IMR-90 (cell line): ENCODE results near the gene TSHZ1. TPM values are rescaled to one million over a fixed set of nuclear protein-coding genes. Genes with fewer than 3 reads are reported as not detected.

ENCODE experiments used
- ATAC-seq: fragments of 200-7000 bp; cut with Tn5 transposase; 2 replicates; pipeline ENCODE4 v1.9.1; 2020; ENCODE audit warnings: low read depth, mild to moderate bottlenecking, moderate library complexity
- BruUV-seq: library from RNA; stranded (reverse); fragments of 400-500 nt; replicated peaks from 2 replicates; lab custom pipeline; 2021; lab: Mats Ljungman, UMichigan
- CTCF ChIA-PET: fragments of 300-600 bp; formaldehyde crosslinking; extraction: SDS; loops from one replicate; lab custom pipeline; 2021; ENCODE audit warnings: antibody characterized with exemption; lab: Yijun Ruan, JAX
- POLR2A ChIA-PET: fragments of 300-600 bp; sonication (Branson Sonifier 250); formaldehyde crosslinking; loops from one replicate; lab custom pipeline; 2022; ENCODE audit warnings: antibody characterized with exemption; ENCODE audit not compliant: unreplicated experiment; lab: Charles Lee
- DNase-seq: peaks from one replicate; pipeline ENCODE4 v3.0.0; 2013
- H2AFZ ChIP-seq: replicated peaks from 2 replicates; pipeline ENCODE3; 2013; ENCODE audit warnings: low read length, mild to moderate bottlenecking; ENCODE audit not compliant: poor library complexity
- H2AK5ac ChIP-seq: 2 replicates; pipeline ENCODE4 v1.6.1; 2013; ENCODE audit warnings: low read depth, low read length, inconsistent platforms
- H2AK9ac ChIP-seq: replicated peaks from 2 replicates; pipeline ENCODE3; 2013; ENCODE audit warnings: mild to moderate bottlenecking, low read depth, low read length, moderate library complexity; ENCODE audit not compliant: poor library complexity
- H2BK120ac ChIP-seq: 2 replicates; pipeline ENCODE4 v1.6.1; 2013; ENCODE audit warnings: low read depth, low read length, inconsistent platforms
- H2BK15ac ChIP-seq: 3 replicates; pipeline ENCODE4 v1.6.1; 2013; ENCODE audit warnings: low read depth, low read length, inconsistent platforms
- H2BK20ac ChIP-seq: 2 replicates; pipeline ENCODE4 v1.6.1; 2013; ENCODE audit warnings: low read depth, mild to moderate bottlenecking, inconsistent platforms, low read length, moderate library complexity
- H2BK5ac ChIP-seq: 2 replicates; pipeline ENCODE4 v1.6.1; 2013; ENCODE audit warnings: mild to moderate bottlenecking, low read depth, low read length, inconsistent platforms; ENCODE audit not compliant: poor library complexity, severe bottlenecking
- H3K14ac ChIP-seq: replicated peaks from 2 replicates; pipeline ENCODE4 v1.6.1; 2013; ENCODE audit warnings: low read depth, low read length, inconsistent platforms
- H3K18ac ChIP-seq: 2 replicates; pipeline ENCODE4 v1.6.1; 2013; ENCODE audit warnings: low read depth, low read length, control low read depth
- H3K23ac ChIP-seq: 2 replicates; pipeline ENCODE4 v1.6.1; 2013; ENCODE audit warnings: low read depth, low read length, inconsistent platforms
- H3K27ac ChIP-seq: 2 replicates; pipeline ENCODE4 v1.5.1; 2013; ENCODE audit warnings: mild to moderate bottlenecking, control low read depth, low read length; ENCODE audit not compliant: insufficient read depth
- H3K27me3 ChIP-seq: 2 replicates; pipeline ENCODE4 v1.6.1; 2013; ENCODE audit warnings: low read length; ENCODE audit not compliant: control insufficient read depth, insufficient read depth
- H3K36me3 ChIP-seq: 2 replicates; pipeline ENCODE4 v1.6.1; 2013; ENCODE audit warnings: low read length, mixed read lengths; ENCODE audit not compliant: control insufficient read depth, insufficient read depth
- H3K4ac ChIP-seq: 2 replicates; pipeline ENCODE4 v1.6.1; 2013; ENCODE audit warnings: low read depth, low read length, inconsistent platforms
- H3K4me1 ChIP-seq: 2 replicates; pipeline ENCODE4 v1.6.1; 2013; ENCODE audit warnings: low read length, mixed read lengths; ENCODE audit not compliant: control insufficient read depth, insufficient read depth
- H3K4me2 ChIP-seq: 2 replicates; pipeline ENCODE4 v1.6.1; 2013; ENCODE audit warnings: low read depth, mild to moderate bottlenecking, control low read depth, low read length, moderate library complexity
- H3K4me3 ChIP-seq: 2 replicates; pipeline ENCODE4 v1.5.1; 2013; ENCODE audit warnings: low read depth, mild to moderate bottlenecking, control low read depth, low read length, moderate library complexity; ENCODE audit not compliant: insufficient read depth
- H3K56ac ChIP-seq: 2 replicates; pipeline ENCODE4 v1.6.1; 2013; ENCODE audit warnings: low read length, inconsistent platforms; ENCODE audit not compliant: insufficient read depth; ENCODE audit errors: extremely low read depth
- H3K79me1 ChIP-seq, 2 experiments: 2 replicates each; pipeline ENCODE4 v1.6.1; 2013; ENCODE audit warnings: low read length in 2 of 2, inconsistent platforms in 1 of 2, low read depth in 1 of 2
- H3K9ac ChIP-seq: 2 replicates; pipeline ENCODE4 v1.6.1; 2013; ENCODE audit warnings: low read depth, low read length, control low read depth
- H3K9me1 ChIP-seq: 2 replicates; pipeline ENCODE4 v1.6.1; 2013; ENCODE audit warnings: low read length, inconsistent platforms; ENCODE audit not compliant: insufficient read depth
- H3K9me3 ChIP-seq: 2 replicates; pipeline ENCODE4 v1.6.1; 2013; ENCODE audit warnings: low read length; ENCODE audit not compliant: control insufficient read depth, insufficient read depth
- H4K20me1 ChIP-seq: 2 replicates; pipeline ENCODE4 v1.6.1; 2013; ENCODE audit warnings: low read length, inconsistent platforms; ENCODE audit not compliant: insufficient read depth
- H4K5ac ChIP-seq: 2 replicates; pipeline ENCODE4 v1.6.1; 2013; ENCODE audit warnings: mild to moderate bottlenecking, low read depth, low read length, control low read depth
- H4K8ac ChIP-seq, 2 experiments: 2 replicates each; pipeline ENCODE4 v1.6.1; 2013; ENCODE audit warnings: low read depth in 2 of 2, low read length in 2 of 2, control low read depth in 1 of 2, inconsistent platforms in 1 of 2
- H4K91ac ChIP-seq: 2 replicates; pipeline ENCODE4 v1.6.1; 2013; ENCODE audit warnings: low read depth, low read length, inconsistent platforms; ENCODE audit not compliant: insufficient read depth
- BHLHE40 ChIP-seq: fragments of 150-350 bp; IDR thresholded peaks from 2 replicates; pipeline ENCODE4 v1.6.1; 2016; ENCODE audit warnings: mild to moderate bottlenecking, low read depth, low read length
- CEBPB ChIP-seq: IDR thresholded peaks from 2 replicates; pipeline ENCODE4 v1.6.1; 2012; ENCODE audit warnings: low read depth, low read length, improper control_type of control experiment
- CHD1 ChIP-seq: IDR thresholded peaks from 2 replicates; pipeline ENCODE4 v1.6.1; 2012; ENCODE audit warnings: low read depth, low read length, improper control_type of control experiment
- CTCF ChIP-seq: conservative IDR thresholded peaks from 2 replicates; pipeline ENCODE4 v1.5.1; 2012; ENCODE audit warnings: mild to moderate bottlenecking, low read depth, low read length, improper control_type of control experiment
- ELK1 ChIP-seq: fragments of 150-350 bp; IDR thresholded peaks from 2 replicates; pipeline ENCODE4 v1.6.1; 2016; ENCODE audit warnings: low read depth, mild to moderate bottlenecking, low read length, moderate library complexity, borderline replicate concordance
- FOS ChIP-seq: fragments of 150-350 bp; IDR thresholded peaks from 2 replicates; pipeline ENCODE4 v1.6.1; 2016; ENCODE audit warnings: low read depth, low read length
- MAFK ChIP-seq: IDR thresholded peaks from 2 replicates; pipeline ENCODE4 v1.6.1; 2012; ENCODE audit warnings: low read depth, low read length, improper control_type of control experiment
- MAZ ChIP-seq: IDR thresholded peaks from 2 replicates; pipeline ENCODE4 v1.6.1; 2012; ENCODE audit warnings: low read depth, mild to moderate bottlenecking, low read length, improper control_type of control experiment, moderate library complexity, borderline replicate concordance
- MXI1 ChIP-seq: IDR thresholded peaks from 2 replicates; pipeline ENCODE4 v1.6.1; 2012; ENCODE audit warnings: low read depth, mild to moderate bottlenecking, low read length, moderate library complexity, borderline replicate concordance
- NFE2L2 ChIP-seq: fragments of 150-350 bp; IDR thresholded peaks from 2 replicates; pipeline ENCODE4 v1.6.1; 2016; ENCODE audit warnings: low read depth, mild to moderate bottlenecking, low read length
- POLR2A ChIP-seq: IDR thresholded peaks from 2 replicates; pipeline ENCODE4 v1.6.1; 2012; ENCODE audit warnings: mild to moderate bottlenecking, low read depth, low read length
- RAD21 ChIP-seq: IDR thresholded peaks from 2 replicates; pipeline ENCODE4 v1.6.1; 2012; ENCODE audit warnings: low read length, improper control_type of control experiment
- RCOR1 ChIP-seq: IDR thresholded peaks from 2 replicates; pipeline ENCODE4 v1.6.1; 2012; ENCODE audit warnings: mild to moderate bottlenecking, low read length, improper control_type of control experiment; ENCODE audit not compliant: insufficient replicate concordance
- RFX5 ChIP-seq: IDR thresholded peaks from 2 replicates; pipeline ENCODE4 v1.8.0; 2012; ENCODE audit warnings: low read depth, mild to moderate bottlenecking, low read length, moderate library complexity
- SMC3 ChIP-seq: fragments of 150-350 bp; IDR thresholded peaks from 2 replicates; pipeline ENCODE4 v1.6.1; 2016; ENCODE audit warnings: low read depth, mild to moderate bottlenecking, antibody characterized with exemption, low read length, moderate library complexity
- WGBS, 2 experiments: methylation state at CpG; one replicate each; pipeline versions ENCODE4 v1.1.5 to v1.1.7; 2013; ENCODE audit warnings: missing lambda C conversion rate in 2 of 2; ENCODE audit not compliant: insufficient read length in 1 of 2; ENCODE audit errors: extremely low coverage in 2 of 2; 5-methylcytosine and 5-hydroxymethylcytosine counted together
- dilution Hi-C: fragments of 300-500 bp; cut with HindIII; formaldehyde crosslinking; loops from one replicate; pipeline ENCODE4 v1.14.3; 2018; ENCODE audit warnings: low sequenced_read_pairs; ENCODE audit not compliant: unreplicated experiment
- in situ Hi-C: fragments of 300-500 bp; cut with MboI; formaldehyde crosslinking; loops from 3 replicates; pipeline ENCODE4 v1.14.3; 2019; ENCODE audit warnings: low sequenced_read_pairs, inconsistent platforms, mixed read lengths
- intact Hi-C: fragments of 100-400 bp; cut with micrococcal nuclease; formaldehyde crosslinking; loops from 2 replicates; pipeline ENCODE4 v1.10.0; 2022
- polyA plus RNA-seq, 3 experiments: library from polyadenylated mRNA; depleted of rRNA; stranded (reverse); fragments of >200 nt; gene quantifications; 2 replicates each; pipeline ENCODE4 v1.2.3, GENCODE V29; 2012; ENCODE audit warnings: low replicate concordance in 1 of 3
- total RNA-seq: library from RNA; depleted of rRNA; stranded (reverse); fragments of >200 nt; gene quantifications from 2 replicates; pipeline ENCODE4 v1.2.3, GENCODE V29; 2012
- TF ChIP-seq, protein P1 (sequence below): fragments of 150-350 bp; IDR thresholded peaks from 2 replicates; pipeline ENCODE4 v1.6.1; 2017; ENCODE audit warnings: mild to moderate bottlenecking, antibody characterized with exemption, low read length, low read depth

TSHZ1 gene
- total and polyA plus RNA-seq, 2 of the 4 experiments (the other 2 are of a cell fraction): 7.1 to 10.0 TPM

DNA sequence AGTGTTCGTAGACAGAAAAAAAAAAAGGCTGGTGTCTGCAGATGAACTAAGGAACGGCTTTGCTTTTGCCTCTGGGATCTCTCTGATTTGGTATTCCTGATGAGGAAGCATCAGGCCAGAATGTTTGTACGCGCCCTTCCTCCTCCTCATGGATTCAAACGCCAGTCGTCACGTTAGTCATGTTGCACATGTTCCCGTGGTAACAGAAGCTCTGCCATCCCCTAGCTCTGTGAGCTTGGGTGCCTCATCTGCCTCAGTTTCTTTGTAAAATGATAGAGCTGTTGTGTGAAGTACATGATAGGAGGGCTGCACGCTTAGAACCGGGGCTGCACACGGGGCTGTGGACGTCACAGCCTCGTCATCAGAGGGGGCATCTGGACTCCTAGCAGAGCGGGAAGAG lies 47.0 kb downstream of the TSHZ1 start:
- no peak overlapping the region for H2AK9ac ChIP-seq
- no peak for ATAC-seq
- intact Hi-C loops: no loop called here
- BruUV-seq: no TSS peak
- no peak overlapping the region for H3K56ac ChIP-seq
- no peak for DNase-seq
- 100% methylated on average over 1 of the region's 14 CpGs; no CpG with 5 or more reads in 1 of the 2 experiments for WGBS, 2 experiments
- ChIA-PET CTCF (interaction anchor here (1.5 kb wide), 1 partner anchor 10 kb away, joined by 5 read pairs; no protein-coding TSS in a partner anchor), POLR2A (no interaction called here)
- no peak overlapping the region for H3K4ac ChIP-seq
- H4K20me1 ChIP-seq: no peaks in the 10 kb centered on the region
- dilution Hi-C loops: no loop called here
- H2BK5ac ChIP-seq: no peak overlapping the region
- H2BK20ac ChIP-seq: no peak overlapping the region
- no peaks in the 10 kb centered on the region for H3K9me3 ChIP-seq
- no peak overlapping the region for H2BK120ac ChIP-seq
- no peaks in the 10 kb centered on the region for H3K9me1 ChIP-seq
- no peak overlapping the region for H3K9ac ChIP-seq
- peaks cover 11 to 40% of the 10 kb centered on the region in 2 experiments for H3K79me1 ChIP-seq
- no peak overlapping the region for H4K5ac ChIP-seq
- H3K4me1 ChIP-seq: peaks cover 3% of the 10 kb centered on the region
- no peak overlapping the region for H3K14ac ChIP-seq
- H4K91ac ChIP-seq: no peak overlapping the region
- no peak overlapping the region for H2BK15ac ChIP-seq
- no peak overlapping the region for H4K8ac ChIP-seq
- no peak overlapping the region for H2AK5ac ChIP-seq
- H2AFZ ChIP-seq: no peak overlapping the region
- no peak overlapping the region for H3K4me3 ChIP-seq
- no peaks in the 10 kb centered on the region for H3K27me3 ChIP-seq
- H3K23ac ChIP-seq: no peak overlapping the region
- no peak overlapping the region for H3K4me2 ChIP-seq
- in situ Hi-C loops: no loop called here
- H3K27ac ChIP-seq: no peak overlapping the region
- no peaks in the 10 kb centered on the region for H3K36me3 ChIP-seq
- no peak for TF ChIP-seq FOS
- TF ChIP-seq SMC3: no peak
- TF ChIP-seq RFX5: no peak
- no peak for TF ChIP-seq BHLHE40
- no peak for TF ChIP-seq CHD1
- TF ChIP-seq RAD21: no peak
- TF ChIP-seq, protein P1, sequence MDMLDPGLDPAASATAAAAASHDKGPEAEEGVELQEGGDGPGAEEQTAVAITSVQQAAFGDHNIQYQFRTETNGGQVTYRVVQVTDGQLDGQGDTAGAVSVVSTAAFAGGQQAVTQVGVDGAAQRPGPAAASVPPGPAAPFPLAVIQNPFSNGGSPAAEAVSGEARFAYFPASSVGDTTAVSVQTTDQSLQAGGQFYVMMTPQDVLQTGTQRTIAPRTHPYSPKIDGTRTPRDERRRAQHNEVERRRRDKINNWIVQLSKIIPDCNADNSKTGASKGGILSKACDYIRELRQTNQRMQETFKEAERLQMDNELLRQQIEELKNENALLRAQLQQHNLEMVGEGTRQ: no peak
- TF ChIP-seq CTCF: no peak
- TF ChIP-seq MAZ: no peak
- TF ChIP-seq NFE2L2: no peak
- TF ChIP-seq CEBPB: no peak
- no peak for TF ChIP-seq RCOR1
- TF ChIP-seq MXI1: no peak
- no peak for TF ChIP-seq POLR2A
- TF ChIP-seq MAFK: no peak
- no peak for TF ChIP-seq ELK1
- H3K18ac ChIP-seq: no peak overlapping the region
